HepG2 (cell line): ENCODE data around the gene MFSD11. TPM values are rescaled to one million over a fixed set of nuclear protein-coding genes. Genes with fewer than 3 reads are reported as not detected.

Experiments used
- KDM6A ChIP-seq: IDR thresholded peaks from 2 replicates; pipeline ENCODE4 v1.6.1; 2016; ENCODE audit warnings: low read depth
- NONO ChIP-seq, 2 experiments: fragments of 450-650 bp in 1 of 2; sonication (generic) in 1 of 2; formaldehyde crosslinking in 1 of 2; IDR thresholded peaks in 1 of 2; conservative IDR thresholded peaks in 1 of 2; 2 replicates each; pipeline versions ENCODE4 v1.6.1 to v1.8.0; 2017 to 2022; ENCODE audit warnings: mild to moderate bottlenecking in 1 of 2, missing genetic modification reagents in 1 of 2, moderate library complexity in 1 of 2
- PHF20 ChIP-seq: sonication (generic); formaldehyde crosslinking; IDR thresholded peaks from 2 replicates; pipeline ENCODE4 v1.5.0; 2020; ENCODE audit warnings: mild to moderate bottlenecking, missing genetic modification reagents
- SMYD3 ChIP-seq: sonication (generic); formaldehyde crosslinking; IDR thresholded peaks from 2 replicates; pipeline ENCODE4 v1.8.1; 2023; ENCODE audit warnings: mild to moderate bottlenecking, missing genetic modification reagents
- ZFP36L1 ChIP-seq: sonication (generic); formaldehyde crosslinking; IDR thresholded peaks from 2 replicates; pipeline ENCODE4 v1.8.0; 2022; ENCODE audit warnings: mild to moderate bottlenecking, missing genetic modification reagents, moderate library complexity
- ZKSCAN8 ChIP-seq: IDR thresholded peaks from 2 replicates; pipeline ENCODE4 v1.6.1; 2016; ENCODE audit warnings: borderline replicate concordance, missing genetic modification reagents, missing compliant biosample characterization
- ZNF136 ChIP-seq: sonication (generic); formaldehyde crosslinking; IDR thresholded peaks from 2 replicates; pipeline ENCODE4 v1.8.1; 2022; ENCODE audit warnings: low read depth, mild to moderate bottlenecking, moderate library complexity, missing genetic modification reagents
- ZNF24 ChIP-seq: fragments of 450-650 bp; IDR thresholded peaks from 2 replicates; pipeline ENCODE4 v1.6.1; 2017; ENCODE audit warnings: antibody characterized with exemption, mild to moderate bottlenecking
- ZNF512 ChIP-seq: sonication (generic); formaldehyde crosslinking; IDR thresholded peaks from 2 replicates; pipeline ENCODE4 v1.4.0; 2020; ENCODE audit warnings: mild to moderate bottlenecking, missing genetic modification reagents
- ZNF556 ChIP-seq: sonication (generic); formaldehyde crosslinking; IDR thresholded peaks from 2 replicates; pipeline ENCODE4 v1.4.0; 2020; ENCODE audit warnings: mild to moderate bottlenecking, missing genetic modification reagents, borderline replicate concordance
- ZNF564 ChIP-seq: sonication (generic); formaldehyde crosslinking; IDR thresholded peaks from 2 replicates; pipeline ENCODE4 v1.8.1; 2023; ENCODE audit warnings: mild to moderate bottlenecking, missing genetic modification reagents
- ZSCAN29 ChIP-seq: sonication (generic); formaldehyde crosslinking; conservative IDR thresholded peaks from 2 replicates; pipeline ENCODE4 v1.4.0; 2020; ENCODE audit warnings: mild to moderate bottlenecking, missing genetic modification reagents
- ZSCAN30 ChIP-seq: sonication (generic); formaldehyde crosslinking; IDR thresholded peaks from 2 replicates; pipeline ENCODE4 v1.5.0; 2020; ENCODE audit warnings: mild to moderate bottlenecking, missing genetic modification reagents
- polyA plus RNA-seq, 8 experiments: library from polyadenylated mRNA; depleted of rRNA in 3 of 8; stranded (reverse) in 7 of 8; unstranded in 1 of 8; fragments of >200 nt; fragmentation: Illumina TruSeq in 4 of 8; extraction: Trizol in 4 of 8; gene quantifications; 2 replicates each; pipeline versions ENCODE4 v1.2.1 to v1.2.3, GENCODE V29; 2011 to 2016; ENCODE audit warnings: low read depth in 4 of 8, missing spikeins in 1 of 8, mixed read lengths in 1 of 8; ENCODE audit not compliant: insufficient read depth in 1 of 8
- total RNA-seq, 5 experiments: library from RNA; depleted of rRNA; stranded (reverse); fragments of >200 nt; fragmentation: Illumina TruSeq; extraction: Trizol; gene quantifications; 2 replicates each; pipeline ENCODE4 v1.2.3, GENCODE V29; 2016; ENCODE audit warnings: low read depth in 1 of 5
- TF ChIP-seq, protein P1 (sequence below): IDR thresholded peaks from 2 replicates; pipeline ENCODE4 v1.6.1; 2012; ENCODE audit warnings: low read length, improper control_type of control experiment
- TF ChIP-seq, protein P2 (sequence below): sonication (generic); formaldehyde crosslinking; IDR thresholded peaks from 2 replicates; pipeline ENCODE4 v1.5.1; 2020; ENCODE audit warnings: mild to moderate bottlenecking, missing genetic modification reagents
- TF ChIP-seq, protein P3 (sequence below): fragments of 450-650 bp; IDR thresholded peaks from 2 replicates; pipeline ENCODE4 v1.6.1; 2017; ENCODE audit warnings: mild to moderate bottlenecking
- TF ChIP-seq, protein P4 (sequence below): sonication (generic); formaldehyde crosslinking; IDR thresholded peaks from 2 replicates; pipeline ENCODE4 v1.5.1; 2020; ENCODE audit warnings: missing genetic modification reagents, mild to moderate bottlenecking, borderline replicate concordance

The MFSD11 gene
- total and polyA plus RNA-seq, 2 of the 13 experiments (the other 11 are each of a cell fraction or from before 2014, with no cell fraction given): 26.1 to 36.3 TPM

GRCh38 chr17:76710863-76711611 is 26.9 kb upstream of the MFSD11 start, which contains the start of gene MXRA7 (continued):
- TF ChIP-seq ZNF512: no peak
- TF ChIP-seq ZNF24: no peak
- no peak for TF ChIP-seq ZKSCAN8 (CRISPR knock-in tag)
- no peak for TF ChIP-seq ZNF136 (CRISPR knock-in tag)
- TF ChIP-seq ZSCAN29 (CRISPR knock-in tag): no peak
- TF ChIP-seq ZSCAN30 (CRISPR knock-in tag): no peak
- TF ChIP-seq ZNF556 (CRISPR knock-in tag): no peak
- no peak for TF ChIP-seq ZNF564 (CRISPR knock-in tag)
- TF ChIP-seq KDM6A (CRISPR knock-in tag): no peak
- TF ChIP-seq, protein P1, sequence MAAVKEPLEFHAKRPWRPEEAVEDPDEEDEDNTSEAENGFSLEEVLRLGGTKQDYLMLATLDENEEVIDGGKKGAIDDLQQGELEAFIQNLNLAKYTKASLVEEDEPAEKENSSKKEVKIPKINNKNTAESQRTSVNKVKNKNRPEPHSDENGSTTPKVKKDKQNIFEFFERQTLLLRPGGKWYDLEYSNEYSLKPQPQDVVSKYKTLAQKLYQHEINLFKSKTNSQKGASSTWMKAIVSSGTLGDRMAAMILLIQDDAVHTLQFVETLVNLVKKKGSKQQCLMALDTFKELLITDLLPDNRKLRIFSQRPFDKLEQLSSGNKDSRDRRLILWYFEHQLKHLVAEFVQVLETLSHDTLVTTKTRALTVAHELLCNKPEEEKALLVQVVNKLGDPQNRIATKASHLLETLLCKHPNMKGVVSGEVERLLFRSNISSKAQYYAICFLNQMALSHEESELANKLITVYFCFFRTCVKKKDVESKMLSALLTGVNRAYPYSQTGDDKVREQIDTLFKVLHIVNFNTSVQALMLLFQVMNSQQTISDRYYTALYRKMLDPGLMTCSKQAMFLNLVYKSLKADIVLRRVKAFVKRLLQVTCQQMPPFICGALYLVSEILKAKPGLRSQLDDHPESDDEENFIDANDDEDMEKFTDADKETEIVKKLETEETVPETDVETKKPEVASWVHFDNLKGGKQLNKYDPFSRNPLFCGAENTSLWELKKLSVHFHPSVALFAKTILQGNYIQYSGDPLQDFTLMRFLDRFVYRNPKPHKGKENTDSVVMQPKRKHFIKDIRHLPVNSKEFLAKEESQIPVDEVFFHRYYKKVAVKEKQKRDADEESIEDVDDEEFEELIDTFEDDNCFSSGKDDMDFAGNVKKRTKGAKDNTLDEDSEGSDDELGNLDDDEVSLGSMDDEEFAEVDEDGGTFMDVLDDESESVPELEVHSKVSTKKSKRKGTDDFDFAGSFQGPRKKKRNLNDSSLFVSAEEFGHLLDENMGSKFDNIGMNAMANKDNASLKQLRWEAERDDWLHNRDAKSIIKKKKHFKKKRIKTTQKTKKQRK: no peak
- TF ChIP-seq PHF20 (CRISPR knock-in tag): no peak
- TF ChIP-seq NONO (IDR thresholded peaks at IDR 0.05): no peak
- no peak for TF ChIP-seq NONO (CRISPR knock-in tag; conservative IDR thresholded peaks at IDR 0.05)
- TF ChIP-seq, protein P2, sequence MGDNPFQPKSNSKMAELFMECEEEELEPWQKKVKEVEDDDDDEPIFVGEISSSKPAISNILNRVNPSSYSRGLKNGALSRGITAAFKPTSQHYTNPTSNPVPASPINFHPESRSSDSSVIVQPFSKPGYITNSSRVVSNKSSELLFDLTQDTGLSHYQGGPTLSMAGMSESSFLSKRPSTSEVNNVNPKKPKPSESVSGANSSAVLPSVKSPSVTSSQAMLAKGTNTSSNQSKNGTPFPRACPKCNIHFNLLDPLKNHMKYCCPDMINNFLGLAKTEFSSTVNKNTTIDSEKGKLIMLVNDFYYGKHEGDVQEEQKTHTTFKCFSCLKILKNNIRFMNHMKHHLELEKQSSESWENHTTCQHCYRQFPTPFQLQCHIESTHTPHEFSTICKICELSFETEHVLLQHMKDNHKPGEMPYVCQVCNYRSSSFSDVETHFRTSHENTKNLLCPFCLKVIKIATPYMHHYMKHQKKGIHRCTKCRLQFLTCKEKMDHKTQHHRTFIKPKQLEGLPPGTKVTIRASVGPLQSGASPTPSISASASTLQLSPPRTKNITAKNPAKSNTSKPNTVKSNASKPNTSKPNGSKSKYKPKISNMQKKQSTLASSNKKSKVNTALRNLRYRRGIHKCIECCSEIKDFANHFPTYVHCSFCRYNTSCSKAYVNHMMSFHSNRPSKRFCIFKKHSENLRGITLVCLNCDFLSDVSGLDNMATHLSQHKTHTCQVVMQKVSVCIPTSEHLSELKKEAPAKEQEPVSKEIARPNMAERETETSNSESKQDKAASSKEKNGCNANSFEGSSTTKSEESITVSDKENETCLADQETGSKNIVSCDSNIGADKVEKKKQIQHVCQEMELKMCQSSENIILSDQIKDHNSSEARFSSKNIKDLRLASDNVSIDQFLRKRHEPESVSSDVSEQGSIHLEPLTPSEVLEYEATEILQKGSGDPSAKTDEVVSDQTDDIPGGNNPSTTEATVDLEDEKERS (CRISPR knock-in tag): no peak
- TF ChIP-seq, protein P3, sequence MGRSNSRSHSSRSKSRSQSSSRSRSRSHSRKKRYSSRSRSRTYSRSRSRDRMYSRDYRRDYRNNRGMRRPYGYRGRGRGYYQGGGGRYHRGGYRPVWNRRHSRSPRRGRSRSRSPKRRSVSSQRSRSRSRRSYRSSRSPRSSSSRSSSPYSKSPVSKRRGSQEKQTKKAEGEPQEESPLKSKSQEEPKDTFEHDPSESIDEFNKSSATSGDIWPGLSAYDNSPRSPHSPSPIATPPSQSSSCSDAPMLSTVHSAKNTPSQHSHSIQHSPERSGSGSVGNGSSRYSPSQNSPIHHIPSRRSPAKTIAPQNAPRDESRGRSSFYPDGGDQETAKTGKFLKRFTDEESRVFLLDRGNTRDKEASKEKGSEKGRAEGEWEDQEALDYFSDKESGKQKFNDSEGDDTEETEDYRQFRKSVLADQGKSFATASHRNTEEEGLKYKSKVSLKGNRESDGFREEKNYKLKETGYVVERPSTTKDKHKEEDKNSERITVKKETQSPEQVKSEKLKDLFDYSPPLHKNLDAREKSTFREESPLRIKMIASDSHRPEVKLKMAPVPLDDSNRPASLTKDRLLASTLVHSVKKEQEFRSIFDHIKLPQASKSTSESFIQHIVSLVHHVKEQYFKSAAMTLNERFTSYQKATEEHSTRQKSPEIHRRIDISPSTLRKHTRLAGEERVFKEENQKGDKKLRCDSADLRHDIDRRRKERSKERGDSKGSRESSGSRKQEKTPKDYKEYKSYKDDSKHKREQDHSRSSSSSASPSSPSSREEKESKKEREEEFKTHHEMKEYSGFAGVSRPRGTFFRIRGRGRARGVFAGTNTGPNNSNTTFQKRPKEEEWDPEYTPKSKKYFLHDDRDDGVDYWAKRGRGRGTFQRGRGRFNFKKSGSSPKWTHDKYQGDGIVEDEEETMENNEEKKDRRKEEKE: no peak
- 0 out of 2 replicates have a peak, but pooled peaks have one; percentile 32 for TF ChIP-seq ZFP36L1 (CRISPR knock-in tag)
- TF ChIP-seq, protein P4, sequence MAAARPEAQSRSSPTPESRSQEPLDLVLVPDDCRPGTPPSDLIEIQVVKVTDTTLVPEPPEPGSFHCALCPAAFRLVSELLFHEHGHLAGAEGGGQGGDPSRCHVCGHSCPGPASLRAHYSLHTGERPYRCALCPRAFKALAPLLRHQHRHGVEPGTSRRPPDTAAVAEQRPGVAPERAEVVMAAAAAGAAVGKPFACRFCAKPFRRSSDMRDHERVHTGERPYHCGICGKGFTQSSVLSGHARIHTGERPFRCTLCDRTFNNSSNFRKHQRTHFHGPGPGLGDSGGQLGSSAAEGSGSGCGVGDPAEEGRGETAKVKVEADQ (CRISPR knock-in tag): no peak; the same call in 1 of the 2 replicates
- TF ChIP-seq SMYD3: no peak
